ENCODE measurements around the gene PRKAG2. TPM values are rescaled to one million over a fixed set of nuclear protein-coding genes. Genes with fewer than 3 reads are reported as not detected.

Gene PRKAG2
- total RNA-seq, 1 donor from 2014 or later: 4.7 TPM

GRCh38 chr7:151792636-151793035 lies 84.3 kb downstream of the PRKAG2 start:
- H3K27ac ChIP-seq (ENCODE audit: low read depth, low read length): no peak overlapping the region
- peaks cover 31 to 34% (median 31%) of the 10 kb centered on the region in 3 donors for H3K4me1 ChIP-seq (ENCODE audit: control insufficient read depth in 3 of 3, insufficient read depth in 3 of 3, low read length in 3 of 3)
- H3K9me3 ChIP-seq (ENCODE audit: control insufficient read depth in 3 of 3, low read length in 3 of 3): no peaks in the 10 kb centered on the region
- H3K4me3 ChIP-seq (ENCODE audit: low read length in 3 of 3): no peak overlapping the region
- no peaks in the 10 kb centered on the region for H3K27me3 ChIP-seq (ENCODE audit: control insufficient read depth in 3 of 3, insufficient read depth in 3 of 3, low read length in 3 of 3)
- no peak overlapping the region for H3K9ac ChIP-seq (ENCODE audit: low read depth in 1 of 3, low read length in 3 of 3)
- H3K36me3 ChIP-seq (ENCODE audit: control insufficient read depth in 3 of 3, insufficient read depth in 3 of 3, low read length in 3 of 3): no peaks in the 10 kb centered on the region

- Histone ChIP-seq H3K9ac (ENCODE audit: low read depth in 1 of 3, low read length in 3 of 3) (no peak overlapping the region), H3K4me1 (ENCODE audit: control insufficient read depth in 3 of 3, insufficient read depth in 3 of 3, low read length in 3 of 3) (peaks cover 26 to 34% (median 29%) of the 10 kb centered on the region in 3 donors), H3K4me3 (ENCODE audit: low read length in 3 of 3) (no peak overlapping the region), H3K27ac (ENCODE audit: low read depth, low read length) (no peak overlapping the region), H3K9me3 (ENCODE audit: control insufficient read depth in 3 of 3, low read length in 3 of 3) (no peaks in the 10 kb centered on the region), H3K36me3 (ENCODE audit: control insufficient read depth in 3 of 3, insufficient read depth in 3 of 3, low read length in 3 of 3) (no peaks in the 10 kb centered on the region), H3K27me3 (ENCODE audit: control insufficient read depth in 3 of 3, insufficient read depth in 3 of 3, low read length in 3 of 3) (no peaks in the 10 kb centered on the region)
These were observed 84.8 kb downstream of the PRKAG2 start for GRCh38 chr7:151792086-151792485.

GRCh38 chr7:151790830-151791620 lies 85.9 kb downstream of the PRKAG2 start:
- no peaks in the 10 kb centered on the region for H3K9me3 ChIP-seq (ENCODE audit: control insufficient read depth in 3 of 3, low read length in 3 of 3)
- H3K27ac ChIP-seq (ENCODE audit: low read depth, low read length): no peak overlapping the region
- no peak overlapping the region for H3K4me3 ChIP-seq (ENCODE audit: low read length in 3 of 3)
- peaks cover 0 to 3% (median 0%) of the 10 kb centered on the region in 3 donors for H3K27me3 ChIP-seq (ENCODE audit: control insufficient read depth in 3 of 3, insufficient read depth in 3 of 3, low read length in 3 of 3)
- no peak overlapping the region for H3K9ac ChIP-seq (ENCODE audit: low read depth in 1 of 3, low read length in 3 of 3)
- H3K36me3 ChIP-seq (ENCODE audit: control insufficient read depth in 3 of 3, insufficient read depth in 3 of 3, low read length in 3 of 3): no peaks in the 10 kb centered on the region
- peaks cover 18 to 27% (median 19%) of the 10 kb centered on the region in 3 donors for H3K4me1 ChIP-seq (ENCODE audit: control insufficient read depth in 3 of 3, insufficient read depth in 3 of 3, low read length in 3 of 3)

- Histone ChIP-seq H3K4me3 (ENCODE audit: low read length in 3 of 3) (no peak overlapping the region), H3K36me3 (ENCODE audit: control insufficient read depth in 3 of 3, insufficient read depth in 3 of 3, low read length in 3 of 3) (no peaks in the 10 kb centered on the region), H3K9me3 (ENCODE audit: control insufficient read depth in 3 of 3, low read length in 3 of 3) (no peaks in the 10 kb centered on the region), H3K27ac (ENCODE audit: low read depth, low read length) (no peak overlapping the region), H3K4me1 (ENCODE audit: control insufficient read depth in 3 of 3, insufficient read depth in 3 of 3, low read length in 3 of 3) (peaks cover 17 to 22% (median 18%) of the 10 kb centered on the region in 3 donors), H3K27me3 (ENCODE audit: control insufficient read depth in 3 of 3, insufficient read depth in 3 of 3, low read length in 3 of 3) (peaks cover 0 to 3% (median 0%) of the 10 kb centered on the region in 3 donors), H3K9ac (ENCODE audit: low read depth in 1 of 3, low read length in 3 of 3) (no peak overlapping the region)
These were observed 86.7 kb downstream of the PRKAG2 start for GRCh38 chr7:151790095-151790829.

GRCh38 chr7:151789380-151789947 lies 87.5 kb downstream of the PRKAG2 start:
- H3K27me3 ChIP-seq (ENCODE audit: control insufficient read depth in 3 of 3, insufficient read depth in 3 of 3, low read length in 3 of 3): peaks cover 0 to 3% (median 0%) of the 10 kb centered on the region in 3 donors
- no peaks in the 10 kb centered on the region for H3K36me3 ChIP-seq (ENCODE audit: control insufficient read depth in 3 of 3, insufficient read depth in 3 of 3, low read length in 3 of 3)
- no peak overlapping the region for H3K9ac ChIP-seq (ENCODE audit: low read depth in 1 of 3, low read length in 3 of 3)
- H3K4me1 ChIP-seq (ENCODE audit: control insufficient read depth in 3 of 3, insufficient read depth in 3 of 3, low read length in 3 of 3): peaks cover 11 to 14% (median 11%) of the 10 kb centered on the region in 3 donors
- no peak overlapping the region for H3K27ac ChIP-seq (ENCODE audit: low read depth, low read length)
- no peak overlapping the region for H3K4me3 ChIP-seq (ENCODE audit: low read length in 3 of 3)
- no peaks in the 10 kb centered on the region for H3K9me3 ChIP-seq (ENCODE audit: control insufficient read depth in 3 of 3, low read length in 3 of 3)

- H3K27ac ChIP-seq (ENCODE audit: low read depth, low read length): no peak overlapping the region
- H3K36me3 ChIP-seq (ENCODE audit: control insufficient read depth in 3 of 3, insufficient read depth in 3 of 3, low read length in 3 of 3): no peaks in the 10 kb centered on the region
- H3K9ac ChIP-seq (ENCODE audit: low read depth in 1 of 3, low read length in 3 of 3): no peak overlapping the region
- H3K4me1 ChIP-seq (ENCODE audit: control insufficient read depth in 3 of 3, insufficient read depth in 3 of 3, low read length in 3 of 3): peaks cover 8% of the 10 kb centered on the region in 3 donors
- no peaks in the 10 kb centered on the region for H3K9me3 ChIP-seq (ENCODE audit: control insufficient read depth in 3 of 3, low read length in 3 of 3)
- H3K4me3 ChIP-seq (ENCODE audit: low read length in 3 of 3): no peak overlapping the region
- peaks cover 0 to 6% (median 0%) of the 10 kb centered on the region in 3 donors for H3K27me3 ChIP-seq (ENCODE audit: control insufficient read depth in 3 of 3, insufficient read depth in 3 of 3, low read length in 3 of 3)
These were observed 89.6 kb downstream of the PRKAG2 start for GRCh38 chr7:151787348-151787747.

- Histone ChIP-seq H3K27me3 (ENCODE audit: control insufficient read depth in 3 of 3, insufficient read depth in 3 of 3, low read length in 3 of 3) (peaks cover 0 to 6% (median 0%) of the 10 kb centered on the region in 3 donors), H3K36me3 (ENCODE audit: control insufficient read depth in 3 of 3, insufficient read depth in 3 of 3, low read length in 3 of 3) (no peaks in the 10 kb centered on the region), H3K4me1 (ENCODE audit: control insufficient read depth in 3 of 3, insufficient read depth in 3 of 3, low read length in 3 of 3) (peaks cover 8% of the 10 kb centered on the region in 3 donors), H3K9me3 (ENCODE audit: control insufficient read depth in 3 of 3, low read length in 3 of 3) (no peaks in the 10 kb centered on the region), H3K27ac (ENCODE audit: low read depth, low read length) (no peak overlapping the region), H3K9ac (ENCODE audit: low read depth in 1 of 3, low read length in 3 of 3) (no peak overlapping the region), H3K4me3 (ENCODE audit: low read length in 3 of 3) (no peak overlapping the region)
These were observed 90.0 kb downstream of the PRKAG2 start for GRCh38 chr7:151786936-151787335.

GRCh38 chr7:151786241-151786640 lies 90.7 kb downstream of the PRKAG2 start:
- no peak overlapping the region for H3K27ac ChIP-seq (ENCODE audit: low read depth, low read length)
- H3K36me3 ChIP-seq (ENCODE audit: control insufficient read depth in 3 of 3, insufficient read depth in 3 of 3, low read length in 3 of 3): no peaks in the 10 kb centered on the region
- peaks cover 8% of the 10 kb centered on the region in 3 donors for H3K4me1 ChIP-seq (ENCODE audit: control insufficient read depth in 3 of 3, insufficient read depth in 3 of 3, low read length in 3 of 3)
- H3K9ac ChIP-seq (ENCODE audit: low read depth in 1 of 3, low read length in 3 of 3): no peak overlapping the region
- no peaks in the 10 kb centered on the region for H3K9me3 ChIP-seq (ENCODE audit: control insufficient read depth in 3 of 3, low read length in 3 of 3)
- no peak overlapping the region for H3K4me3 ChIP-seq (ENCODE audit: low read length in 3 of 3)
- H3K27me3 ChIP-seq (ENCODE audit: control insufficient read depth in 3 of 3, insufficient read depth in 3 of 3, low read length in 3 of 3): peaks cover 0 to 6% (median 0%) of the 10 kb centered on the region in 3 donors

GRCh38 chr7:151785681-151785965 lies 91.3 kb downstream of the PRKAG2 start:
- no peak overlapping the region for H3K27ac ChIP-seq (ENCODE audit: low read depth, low read length)
- no peaks in the 10 kb centered on the region for H3K36me3 ChIP-seq (ENCODE audit: control insufficient read depth in 3 of 3, insufficient read depth in 3 of 3, low read length in 3 of 3)
- H3K9me3 ChIP-seq (ENCODE audit: control insufficient read depth in 3 of 3, low read length in 3 of 3): no peaks in the 10 kb centered on the region
- no peak overlapping the region for H3K4me3 ChIP-seq (ENCODE audit: low read length in 3 of 3)
- no peak overlapping the region for H3K9ac ChIP-seq (ENCODE audit: low read depth in 1 of 3, low read length in 3 of 3)
- peaks cover 0 to 6% (median 0%) of the 10 kb centered on the region in 3 donors for H3K27me3 ChIP-seq (ENCODE audit: control insufficient read depth in 3 of 3, insufficient read depth in 3 of 3, low read length in 3 of 3)
- H3K4me1 ChIP-seq (ENCODE audit: control insufficient read depth in 3 of 3, insufficient read depth in 3 of 3, low read length in 3 of 3): peaks cover 8% of the 10 kb centered on the region in 3 donors
